ENCODE measurements around the gene UFC1.
"Not testable (repeated sequence)": the region's sequence is repeated elsewhere in the genome, so short reads cannot be mapped to it uniquely, and the experiment has no call there.

The UFC1 gene

GRCh38 chr1:161153682-161154337, at the start of gene UFC1:
UFC1 (plus strand) TSS chr1:161153978; CDS start chr1:161153998, 20 bp downstream.
- peak; percentile 70 for FAIRE-seq

- FAIRE-seq = no peak
Observed at GRCh38 chr1:161106431-161106830, 47.3 kb upstream of the UFC1 start.

- FAIRE-seq = no peak
Observed at GRCh38 chr1:161111117-161111516, 42.7 kb upstream of the UFC1 start.

- FAIRE-seq = no peak
Observed at GRCh38 chr1:161111527-161111926, 42.3 kb upstream of the UFC1 start.

GRCh38 chr1:161113915-161114314, 39.9 kb upstream of the UFC1 start:
- FAIRE-seq = no peak

GRCh38 chr1:161114556-161114955, 39.2 kb upstream of the UFC1 start:
- FAIRE-seq = no peak

- no peak for FAIRE-seq
Observed at GRCh38 chr1:161115132-161115711, 38.6 kb upstream of the UFC1 start.

GRCh38 chr1:161115961-161116360, 37.8 kb upstream of the UFC1 start:
- not testable (repeated sequence) for FAIRE-seq

GRCh38 chr1:161117759-161118581, 35.8 kb upstream of the UFC1 start, which contains the start of the genes NIT1 and PFDN2:
NIT1 (plus strand) TSS chr1:161118105; CDS start chr1:161118177, 72 bp downstream.
PFDN2 (minus strand) TSS chr1:161118037; CDS start chr1:161118026, 11 bp downstream.
- FAIRE-seq = peak; percentile 31

GRCh38 chr1:161119092-161119903, 34.5 kb upstream of the UFC1 start:
- peak; percentile 60 for FAIRE-seq

GRCh38 chr1:161121042-161121650, 32.6 kb upstream of the UFC1 start:
- FAIRE-seq = no peak

GRCh38 chr1:161121834-161122233, 31.9 kb upstream of the UFC1 start:
- no peak for FAIRE-seq

- no peak for FAIRE-seq
Observed at GRCh38 chr1:161122967-161123366, 30.8 kb upstream of the UFC1 start.

GRCh38 chr1:161127649-161128048, 26.1 kb upstream of the UFC1 start:
- FAIRE-seq = no peak

GRCh38 chr1:161128591-161129420, 25.0 kb upstream of the UFC1 start:
- FAIRE-seq = no peak

GRCh38 chr1:161130266-161130665, 23.5 kb upstream of the UFC1 start:
- FAIRE-seq = no peak

GRCh38 chr1:161131523-161132409, 22.0 kb upstream of the UFC1 start:
- no peak for FAIRE-seq

GRCh38 chr1:161132410-161133219, 21.2 kb upstream of the UFC1 start, which contains the start of gene DEDD:
DEDD (minus strand) TSS chr1:161132667; CDS start chr1:161124462, 8,205 bp downstream.
- FAIRE-seq = peak; percentile 86

GRCh38 chr1:161133220-161133740, 20.5 kb upstream of the UFC1 start:
- no peak for FAIRE-seq

All from G401.6 (cell line).